HG02884 (cell line): ENCODE measurements around the gene TYRP1.

Source experiments
- ATAC-seq: cut with Tn5 transposase; IDR thresholded peaks from one replicate; pipeline ENCODE4 v1.9.1; 2021; ENCODE audit warnings: mild to moderate bottlenecking, moderate library complexity; ENCODE audit not compliant: unreplicated experiment

The TYRP1 gene

DNA sequence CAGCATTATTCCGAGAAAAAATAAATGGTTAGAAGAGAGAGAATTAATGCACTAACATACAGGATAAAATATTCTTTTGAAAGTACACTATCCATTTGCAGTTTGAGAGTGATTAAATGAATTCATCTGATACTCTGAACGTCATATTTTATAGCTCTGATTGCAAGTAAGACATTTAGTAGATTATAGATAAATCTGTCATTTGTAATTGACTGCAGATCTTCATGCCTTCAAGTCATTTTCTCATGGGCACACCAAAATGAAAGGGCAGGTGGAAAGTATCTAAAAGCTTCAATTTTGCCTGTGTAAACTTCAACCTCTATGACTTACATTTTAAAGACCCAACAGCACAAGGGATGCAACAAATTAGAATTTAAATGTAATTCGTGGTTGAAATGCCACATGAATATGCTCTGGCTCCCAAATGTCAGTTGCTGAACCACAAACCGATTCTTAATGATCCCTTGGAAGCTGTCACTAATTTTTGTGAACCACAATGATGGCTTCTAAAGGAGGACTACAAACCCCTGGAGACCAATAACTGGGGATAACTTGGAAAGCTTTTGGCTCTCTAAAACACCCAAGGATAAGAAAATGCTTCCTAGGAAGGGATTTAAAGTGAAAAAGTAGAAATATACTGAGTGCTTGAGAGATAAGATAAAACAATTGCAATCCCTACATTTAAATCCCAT, 3.9 kb downstream of the TYRP1 start:
- ATAC-seq: no peak

DNA sequence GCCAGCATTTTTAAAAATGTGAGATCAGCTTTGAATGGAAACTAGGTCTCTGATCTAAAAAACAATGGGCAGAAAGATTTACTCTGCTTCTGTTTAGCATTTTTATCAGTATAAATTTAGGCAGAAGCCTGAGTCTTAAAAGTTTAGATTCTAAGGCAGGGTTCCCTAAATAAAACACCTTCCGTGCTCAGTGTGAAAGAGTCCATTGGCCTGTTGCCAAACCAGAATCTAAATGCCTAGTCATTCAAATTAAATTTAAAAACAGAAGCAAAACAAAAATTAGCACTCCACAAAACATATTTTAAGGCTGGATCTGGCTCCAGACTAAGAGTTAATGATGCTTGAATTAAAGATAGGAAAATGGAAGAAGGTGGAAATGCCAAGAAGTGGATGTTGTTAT, 4.5 kb downstream of the TYRP1 start:
- ATAC-seq: no peak

DNA sequence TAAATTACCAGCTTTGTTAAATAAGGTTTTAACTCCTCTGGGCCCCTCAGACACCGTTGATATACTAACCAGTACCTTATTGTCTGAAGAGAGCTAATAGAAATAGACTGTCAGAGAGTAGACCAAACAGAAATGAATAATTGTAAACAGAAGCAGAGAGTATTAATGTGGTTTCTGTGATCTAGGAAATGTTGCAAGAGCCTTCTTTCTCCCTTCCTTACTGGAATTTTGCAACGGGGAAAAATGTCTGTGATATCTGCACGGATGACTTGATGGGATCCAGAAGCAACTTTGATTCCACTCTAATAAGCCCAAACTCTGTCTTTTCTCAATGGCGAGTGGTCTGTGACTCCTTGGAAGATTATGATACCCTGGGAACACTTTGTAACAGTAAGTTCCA, 5.1 kb downstream of the TYRP1 start:
- no peak for ATAC-seq

DNA sequence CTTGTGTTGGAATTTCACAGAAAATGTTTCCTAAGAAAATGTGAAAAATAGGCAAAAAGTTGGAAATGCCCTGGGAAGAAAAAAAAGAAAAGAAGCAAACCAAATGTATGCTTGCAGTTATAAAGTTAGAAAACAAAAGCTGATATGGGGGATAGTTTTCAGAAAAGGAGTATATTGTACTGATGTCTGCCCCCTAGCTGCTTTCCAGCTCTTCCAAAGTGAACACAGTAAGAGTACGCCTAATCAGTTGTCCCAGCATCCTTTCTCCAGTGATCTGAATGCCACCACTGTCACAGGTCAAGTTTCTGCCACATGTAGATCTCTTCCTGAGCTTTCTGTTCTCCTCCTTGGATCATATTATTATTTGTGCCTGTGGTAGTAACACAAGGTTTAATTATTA, 5.8 kb downstream of the TYRP1 start:
- no peak for ATAC-seq

DNA sequence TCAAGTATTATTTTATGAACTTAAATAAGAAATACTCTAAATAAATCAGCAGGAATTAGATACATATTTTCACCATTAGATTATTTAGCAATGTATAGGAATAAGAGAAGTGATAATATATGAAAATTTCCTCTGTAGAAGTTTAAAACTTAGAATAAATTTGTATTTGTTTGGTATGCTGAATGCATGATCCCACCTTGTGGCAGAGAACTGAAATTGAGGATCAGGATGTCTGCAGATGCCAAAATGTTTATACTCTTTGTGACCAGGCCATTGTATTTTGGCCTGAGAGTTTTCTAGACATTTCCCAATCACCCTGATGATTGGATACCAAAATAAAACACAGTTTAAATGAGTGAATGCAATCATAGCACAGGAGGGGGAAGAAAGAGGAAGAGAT, 6.3 kb downstream of the TYRP1 start:
- ATAC-seq: no peak

DNA sequence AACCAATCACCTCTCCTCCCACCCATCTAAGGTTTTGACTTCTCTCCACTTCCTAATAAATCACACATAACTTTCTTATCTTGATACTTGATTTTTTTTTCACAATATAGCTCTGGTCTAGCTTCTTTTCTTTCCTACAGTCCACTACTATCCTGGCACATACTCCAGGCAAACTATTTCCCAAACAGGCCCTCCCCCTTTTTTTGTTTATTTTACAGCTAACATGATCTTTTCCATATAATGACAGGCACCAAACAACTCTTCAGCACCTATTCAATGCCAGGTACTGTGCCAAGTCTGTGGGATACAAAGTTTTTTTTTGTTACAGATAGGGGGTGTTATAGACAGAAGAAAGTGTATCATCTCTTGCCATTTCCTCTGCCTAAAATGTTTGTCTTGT, 7.9 kb downstream of the TYRP1 start:
- no peak for ATAC-seq

DNA sequence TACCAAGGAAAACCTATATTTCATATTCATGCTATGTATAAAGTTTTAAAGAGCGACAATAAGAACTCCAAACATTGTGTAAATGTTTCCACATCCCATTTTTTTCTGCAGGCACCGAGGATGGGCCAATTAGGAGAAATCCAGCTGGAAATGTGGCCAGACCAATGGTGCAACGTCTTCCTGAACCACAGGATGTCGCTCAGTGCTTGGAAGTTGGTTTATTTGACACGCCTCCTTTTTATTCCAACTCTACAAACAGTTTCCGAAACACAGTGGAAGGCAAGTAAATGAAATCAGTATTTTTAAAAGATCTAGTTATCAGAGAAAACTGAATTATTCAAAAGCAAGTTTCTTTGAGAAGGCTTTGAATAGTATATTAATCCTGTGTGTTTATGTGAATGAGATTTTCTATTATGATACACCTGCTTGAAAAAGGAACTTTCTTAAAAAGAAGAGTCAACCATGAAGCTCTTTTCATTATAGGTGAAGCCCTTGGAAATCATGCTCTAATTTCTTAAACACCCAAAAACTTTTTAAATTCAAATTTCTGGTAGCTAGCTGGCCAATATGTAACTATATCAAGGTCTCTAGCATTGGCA, 9.1 kb downstream of the TYRP1 start:
- no peak for ATAC-seq

DNA sequence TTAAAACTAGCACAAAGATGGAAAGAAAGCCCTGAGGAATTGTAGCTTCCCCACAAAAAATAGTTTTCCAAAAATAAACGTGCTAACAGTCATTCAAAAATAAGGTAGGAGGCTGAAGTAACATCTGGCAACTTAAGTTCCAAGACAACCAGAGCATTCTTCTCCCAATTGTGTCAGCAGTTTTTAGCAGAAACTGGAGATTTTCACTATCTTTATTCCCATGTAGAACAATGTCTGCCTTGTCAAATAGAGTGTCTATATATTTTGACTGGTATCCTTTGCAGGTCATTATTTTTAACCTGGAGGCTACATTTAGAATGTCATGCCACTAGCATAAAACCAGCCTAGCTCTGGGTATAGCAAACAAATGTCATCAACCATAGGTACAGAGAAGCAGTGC, 10.8 kb downstream of the TYRP1 start:
- no peak for ATAC-seq

DNA sequence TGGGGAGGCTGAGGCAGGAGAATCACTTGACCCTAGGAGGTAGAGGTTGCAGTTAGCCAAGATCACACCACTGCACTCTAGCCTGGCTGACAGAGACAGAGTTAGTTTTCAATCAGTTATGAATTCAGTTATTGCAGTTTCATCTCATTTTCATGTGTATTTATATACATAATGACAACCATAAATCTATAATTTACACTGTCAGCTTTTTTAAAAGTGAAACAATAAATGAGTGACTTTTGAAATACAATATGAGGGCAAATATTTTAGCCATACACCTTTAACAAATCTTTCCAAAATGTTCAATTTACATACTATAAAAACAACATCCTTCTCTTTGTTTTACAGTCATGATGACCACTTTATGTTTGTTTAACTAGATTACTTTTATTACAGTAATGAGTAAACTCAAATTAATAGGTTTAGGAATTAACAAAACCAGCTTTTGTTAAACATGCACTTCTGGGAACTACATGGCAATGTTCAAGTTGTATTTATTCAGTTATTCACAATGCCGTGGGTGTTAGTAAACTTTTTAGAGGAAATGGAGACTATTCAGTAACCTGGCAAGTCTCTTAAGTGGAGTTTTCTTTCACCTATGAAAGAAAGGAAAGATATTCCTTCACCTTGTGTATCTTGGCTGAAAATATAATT, 12.7 kb downstream of the TYRP1 start:
- ATAC-seq: no peak

DNA sequence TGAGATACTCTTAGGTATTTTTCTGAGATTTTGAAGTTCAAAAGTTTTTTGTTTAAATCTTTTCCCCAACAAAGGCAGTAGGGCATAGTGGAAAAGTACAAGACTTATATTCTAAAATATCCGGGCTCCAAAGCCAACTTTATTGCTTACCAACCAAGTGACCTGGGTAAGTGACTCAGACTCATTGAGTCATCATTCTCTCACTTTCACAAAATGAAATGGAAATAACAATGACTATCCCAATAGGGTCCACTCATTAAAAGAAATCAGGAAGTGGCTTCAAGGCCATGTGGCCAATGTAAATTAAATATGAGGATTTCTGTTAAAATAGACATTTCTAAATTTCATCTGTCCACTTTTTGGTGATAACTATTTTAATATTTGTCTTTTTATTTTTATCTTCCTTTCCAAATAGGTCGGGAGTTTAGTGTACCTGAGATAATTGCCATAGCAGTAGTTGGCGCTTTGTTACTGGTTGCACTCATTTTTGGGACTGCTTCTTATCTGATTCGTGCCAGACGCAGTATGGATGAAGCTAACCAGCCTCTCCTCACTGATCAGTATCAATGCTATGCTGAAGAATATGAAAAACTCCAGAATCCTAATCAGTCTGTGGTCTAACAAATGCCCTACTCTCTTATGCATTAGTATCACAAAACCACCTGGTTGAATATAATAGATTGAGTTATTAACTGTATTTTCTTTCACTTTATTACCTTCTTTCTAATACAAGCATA, 15.5 kb downstream of the TYRP1 start:
- ATAC-seq: no peak

DNA sequence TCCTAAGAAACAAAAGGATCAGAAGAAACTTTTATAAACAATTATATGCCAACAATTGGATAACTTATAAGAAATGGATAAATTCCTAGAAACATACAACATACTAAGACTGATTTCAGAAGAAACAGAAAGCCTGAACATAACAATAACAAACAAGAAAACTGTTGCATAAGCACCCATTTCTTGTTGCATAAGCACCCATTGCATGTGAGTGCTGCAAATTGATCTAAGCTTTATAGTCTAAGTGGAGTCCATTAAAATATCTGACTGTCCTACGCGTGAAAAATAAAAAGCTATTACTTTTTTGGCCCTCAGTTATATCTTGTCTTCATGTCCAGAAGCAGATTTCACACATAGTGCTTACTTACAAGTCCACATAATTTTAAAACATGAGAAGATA, 19.3 kb downstream of the TYRP1 start:
- no peak for ATAC-seq

DNA sequence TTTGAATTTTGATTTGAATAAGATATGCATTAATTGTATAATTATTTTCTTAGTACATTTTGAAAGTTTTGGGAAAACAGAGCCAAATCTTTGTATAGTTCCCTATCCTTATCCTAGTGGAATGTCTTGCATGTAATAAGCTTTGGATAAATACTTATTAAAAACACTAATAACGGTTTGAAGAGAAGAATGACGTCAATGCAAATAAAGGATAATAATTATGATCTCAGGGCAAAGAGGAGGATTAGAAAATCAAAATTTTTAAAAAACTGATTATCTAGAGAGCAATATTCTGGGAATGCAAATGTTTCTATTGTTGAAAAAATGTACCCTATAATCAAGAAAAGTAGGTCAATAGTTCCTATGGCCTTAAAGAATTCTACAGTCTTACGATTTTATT, 22.1 kb downstream of the TYRP1 start:
- ATAC-seq: no peak

DNA sequence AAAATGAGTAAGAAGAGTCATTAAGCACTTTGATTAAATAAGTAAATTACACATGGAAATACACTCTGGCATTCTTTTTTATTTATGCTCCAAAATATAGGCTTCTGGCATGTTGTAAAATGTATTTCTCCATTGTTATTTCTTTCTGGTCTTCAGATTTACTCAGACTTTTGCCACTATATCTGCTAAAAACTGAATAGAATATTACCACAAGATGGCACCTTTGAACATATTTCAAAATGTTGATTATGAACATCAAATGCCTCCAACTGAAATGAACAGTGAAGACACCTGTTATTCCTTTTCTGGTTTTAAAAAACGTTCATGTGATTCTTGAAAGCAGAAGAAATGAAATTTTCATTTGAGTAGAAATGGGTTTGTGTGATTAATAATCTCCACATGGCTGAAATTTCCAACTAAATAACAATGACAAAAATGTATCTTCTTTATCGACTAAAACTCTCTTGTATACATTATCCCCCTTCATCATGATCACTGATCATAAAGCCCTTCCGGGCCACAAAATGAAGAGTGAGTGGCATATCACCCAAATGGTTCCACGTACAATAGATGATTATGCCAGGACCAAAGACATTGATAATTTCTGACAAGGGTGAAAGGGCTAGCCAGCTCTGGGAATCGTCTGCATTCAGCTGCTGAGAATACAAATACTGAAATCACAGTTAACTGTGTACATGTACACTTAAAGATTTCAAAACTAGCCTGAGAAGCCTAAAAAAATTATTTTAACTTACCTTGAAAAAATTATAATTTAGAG, 23.8 kb downstream of the TYRP1 start:
- ATAC-seq: no peak

DNA sequence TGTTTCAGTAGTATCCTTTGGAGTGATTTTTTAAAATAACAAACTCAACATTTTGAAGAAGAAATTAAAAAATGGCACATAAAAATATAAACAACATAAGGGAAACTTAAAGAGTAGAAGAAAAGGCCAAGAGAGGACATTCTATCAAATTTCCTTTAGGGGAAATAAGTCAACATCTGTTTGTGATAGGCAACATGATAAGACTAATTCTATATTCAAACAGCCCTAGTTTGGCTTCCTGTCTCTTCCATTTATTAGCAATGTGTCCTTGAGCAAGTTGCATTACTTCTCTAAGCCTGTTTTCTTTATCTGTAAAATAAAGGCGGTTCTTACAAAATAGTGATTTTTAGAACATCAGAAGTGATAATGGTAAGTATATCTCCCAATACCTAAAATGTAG, 24.7 kb downstream of the TYRP1 start:
- no peak for ATAC-seq

DNA sequence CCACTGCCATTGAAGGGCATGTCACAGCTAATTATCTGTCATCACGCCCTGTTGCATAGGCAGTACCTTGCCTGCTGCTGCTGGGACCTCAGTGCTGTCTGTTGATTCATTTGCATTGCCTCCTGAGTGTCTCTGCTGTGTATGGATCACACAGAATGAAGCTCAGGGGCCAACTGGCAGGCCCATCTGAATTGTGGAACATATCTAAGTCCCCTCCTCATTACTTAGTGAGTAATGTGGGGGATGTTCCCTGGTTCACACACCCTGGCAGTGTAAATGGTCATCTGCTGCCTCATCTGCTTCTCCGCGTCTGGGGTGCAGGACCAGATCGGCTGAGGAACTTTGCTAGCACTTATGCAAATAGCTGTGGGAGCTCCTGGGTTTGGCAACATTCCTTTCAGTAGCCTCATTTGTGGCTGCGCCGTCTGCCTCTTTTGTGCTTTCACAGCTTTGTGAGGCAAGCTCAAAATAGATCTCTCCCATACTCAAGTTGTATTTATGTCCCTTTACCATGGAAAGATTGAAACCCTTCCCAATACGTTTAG, 25.4 kb downstream of the TYRP1 start:
- ATAC-seq: no peak

DNA sequence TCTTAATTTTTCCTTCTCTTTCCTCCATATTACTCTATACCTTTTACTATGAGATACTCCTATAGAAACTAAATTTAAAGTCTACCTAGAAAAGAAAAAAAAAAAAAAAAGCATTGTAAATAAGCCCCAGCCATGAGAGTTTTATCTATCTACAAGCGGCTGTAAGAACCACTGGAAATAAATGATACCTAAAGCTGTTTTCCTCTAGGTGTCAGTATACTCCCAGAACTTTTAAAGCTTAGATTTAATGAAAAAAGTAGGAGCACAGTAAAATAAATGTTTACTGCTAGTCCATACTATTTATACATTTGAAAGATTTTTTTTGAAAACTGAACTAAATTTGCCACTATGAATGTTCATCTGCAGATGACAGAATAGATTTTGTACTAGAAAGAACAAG, 26.2 kb downstream of the TYRP1 start:
- no peak for ATAC-seq

DNA sequence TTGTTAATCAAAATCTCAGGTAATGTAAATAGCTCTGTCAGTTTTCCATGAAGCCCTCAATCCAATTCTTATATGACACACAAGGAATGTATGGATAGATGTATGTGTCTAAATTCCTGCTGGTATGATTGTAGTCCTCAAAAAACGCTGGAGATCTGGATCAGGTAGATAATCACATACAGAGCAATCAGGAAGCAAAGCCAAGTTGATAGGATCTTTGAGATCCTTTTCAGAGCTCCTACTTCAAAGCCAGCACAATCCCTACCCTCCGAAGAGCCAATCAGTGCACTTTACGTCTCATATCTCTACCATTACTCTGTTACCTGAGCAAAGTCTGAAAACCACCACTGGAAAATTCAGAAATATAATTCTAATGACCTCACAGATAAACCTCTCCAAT, 27.4 kb downstream of the TYRP1 start:
- ATAC-seq: no peak

DNA sequence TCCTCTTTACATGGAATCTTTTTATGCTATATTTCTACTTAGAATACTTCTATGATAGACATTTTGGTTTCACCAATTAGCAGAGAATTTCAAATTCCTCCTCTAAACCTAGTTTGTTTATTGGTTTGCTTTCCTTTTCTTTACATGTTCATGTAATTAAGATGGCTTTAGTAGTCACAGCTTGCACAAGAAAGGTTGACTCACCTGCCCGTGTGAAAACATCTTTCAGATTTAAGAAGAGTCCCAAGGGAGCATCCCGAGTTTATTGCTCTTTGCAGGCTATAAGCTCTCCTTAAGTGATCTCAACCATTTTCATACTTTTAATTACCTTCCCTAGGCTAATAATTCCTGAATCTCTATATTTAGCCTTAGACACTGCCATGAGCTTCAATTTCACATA, 28.9 kb downstream of the TYRP1 start:
- no peak for ATAC-seq

DNA sequence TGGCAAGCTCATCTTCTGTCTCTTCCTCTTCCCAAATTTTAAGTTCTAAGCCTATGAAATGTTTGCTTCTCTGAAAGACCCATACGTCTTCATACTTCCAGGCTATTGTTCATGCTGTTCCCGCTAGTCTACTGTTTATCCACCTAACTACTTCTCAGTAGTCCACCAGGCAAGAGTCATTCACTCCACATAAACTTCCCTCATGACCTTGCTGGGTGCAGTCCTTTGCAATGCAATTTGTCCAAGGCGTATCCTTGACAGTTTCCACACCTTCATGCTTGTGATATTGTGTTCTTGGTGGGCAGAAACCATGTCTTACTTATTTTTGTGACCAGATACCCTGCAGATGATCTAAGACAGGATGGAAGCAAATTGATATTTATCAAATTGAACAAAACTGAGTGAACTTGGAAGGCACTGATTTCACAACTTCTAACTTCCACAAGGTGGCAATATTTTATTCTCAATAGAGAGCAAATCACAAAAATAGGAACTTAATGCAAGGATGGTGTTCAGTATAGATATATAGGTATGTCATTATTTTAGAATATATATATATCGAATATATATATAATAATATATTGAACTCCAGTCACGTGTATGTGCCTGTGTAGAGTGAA, 30.3 kb downstream of the TYRP1 start:
- no peak for ATAC-seq

DNA sequence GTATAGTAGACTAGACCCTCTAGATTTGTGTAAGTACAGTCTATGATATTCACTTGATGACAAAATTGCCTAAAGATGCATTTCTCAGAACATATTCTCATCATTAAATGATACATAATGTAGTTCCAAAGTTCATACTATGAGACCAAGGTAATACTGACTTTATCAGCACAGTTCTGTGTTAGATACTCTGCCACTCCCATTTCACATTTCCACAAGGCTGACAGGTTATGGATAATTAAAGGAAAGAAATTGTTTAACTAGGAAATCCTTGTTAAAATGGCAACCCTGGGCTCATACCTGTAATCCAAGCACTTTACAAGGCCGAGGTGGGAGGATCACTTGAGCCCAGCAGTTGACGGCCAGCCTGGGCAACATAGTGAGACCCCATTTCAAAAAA, 33.6 kb downstream of the TYRP1 start:
- no peak for ATAC-seq
